Measurements from ENCODE around the gene BICD1.

GRCh38 chr12:32277774-32278173, 171.1 kb downstream of the BICD1 start:
- TF ChIP-seq POLR2AphosphoS5 (IDR thresholded peaks at IDR 0.05; ENCODE audit: insufficient read depth, low read depth, low read length), result no peak
- no peak for TF ChIP-seq FOS (IDR thresholded peaks at IDR 0.05; ENCODE audit: borderline replicate concordance, insufficient read depth, low read length)
